GM18867 (cell line): Measurements from ENCODE around the gene JMJD8.

Experiments
- ATAC-seq: cut with Tn5 transposase; IDR thresholded peaks from one replicate; pipeline ENCODE4 v1.9.1; 2021; ENCODE audit warnings: mild to moderate bottlenecking, moderate library complexity; ENCODE audit not compliant: unreplicated experiment

JMJD8 gene

DNA sequence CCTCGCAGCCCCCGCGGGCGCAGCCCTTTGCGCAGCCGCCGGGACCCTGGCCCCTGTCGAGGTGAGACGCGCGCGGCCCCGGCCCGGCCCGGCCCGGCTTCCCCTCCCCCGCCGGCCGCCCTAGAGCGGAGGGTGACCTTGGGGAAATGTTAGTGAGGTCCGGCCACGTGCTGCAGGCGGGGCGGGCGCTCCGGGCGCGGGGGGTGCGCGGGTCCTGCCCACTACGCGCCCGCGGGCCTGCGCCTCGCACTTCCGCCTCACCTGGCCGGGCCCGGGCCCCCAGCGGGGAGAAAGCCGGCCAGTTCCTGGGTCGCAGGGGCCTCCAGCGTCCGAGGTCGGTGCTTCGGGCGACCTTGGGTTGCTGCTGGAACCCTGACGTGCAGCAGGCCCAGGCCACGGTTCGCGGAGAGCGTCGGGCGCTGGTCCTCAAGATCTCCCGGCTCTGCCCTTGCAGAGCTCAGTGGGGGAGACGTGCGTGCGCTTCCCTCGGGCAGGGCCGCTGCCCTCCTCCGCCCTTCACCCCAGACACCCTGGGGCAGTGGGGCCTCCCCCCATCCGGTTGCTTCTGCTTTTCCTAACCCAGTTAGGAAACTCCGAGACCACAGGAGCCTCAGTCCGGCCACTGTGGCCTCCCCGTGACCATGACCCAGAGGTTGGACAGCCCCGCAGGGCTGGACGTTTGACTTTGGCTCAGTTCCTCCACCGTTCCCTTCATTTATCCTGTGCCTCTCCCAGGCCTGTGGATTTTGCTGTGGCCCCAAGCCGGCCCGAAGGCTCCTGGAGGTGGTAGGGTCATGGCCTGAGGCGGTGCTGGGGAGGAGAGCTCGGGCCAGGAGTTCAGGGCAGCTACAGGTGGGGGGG lies 41.7 kb downstream of the JMJD8 start:
- ATAC-seq = peak; percentile 45

DNA sequence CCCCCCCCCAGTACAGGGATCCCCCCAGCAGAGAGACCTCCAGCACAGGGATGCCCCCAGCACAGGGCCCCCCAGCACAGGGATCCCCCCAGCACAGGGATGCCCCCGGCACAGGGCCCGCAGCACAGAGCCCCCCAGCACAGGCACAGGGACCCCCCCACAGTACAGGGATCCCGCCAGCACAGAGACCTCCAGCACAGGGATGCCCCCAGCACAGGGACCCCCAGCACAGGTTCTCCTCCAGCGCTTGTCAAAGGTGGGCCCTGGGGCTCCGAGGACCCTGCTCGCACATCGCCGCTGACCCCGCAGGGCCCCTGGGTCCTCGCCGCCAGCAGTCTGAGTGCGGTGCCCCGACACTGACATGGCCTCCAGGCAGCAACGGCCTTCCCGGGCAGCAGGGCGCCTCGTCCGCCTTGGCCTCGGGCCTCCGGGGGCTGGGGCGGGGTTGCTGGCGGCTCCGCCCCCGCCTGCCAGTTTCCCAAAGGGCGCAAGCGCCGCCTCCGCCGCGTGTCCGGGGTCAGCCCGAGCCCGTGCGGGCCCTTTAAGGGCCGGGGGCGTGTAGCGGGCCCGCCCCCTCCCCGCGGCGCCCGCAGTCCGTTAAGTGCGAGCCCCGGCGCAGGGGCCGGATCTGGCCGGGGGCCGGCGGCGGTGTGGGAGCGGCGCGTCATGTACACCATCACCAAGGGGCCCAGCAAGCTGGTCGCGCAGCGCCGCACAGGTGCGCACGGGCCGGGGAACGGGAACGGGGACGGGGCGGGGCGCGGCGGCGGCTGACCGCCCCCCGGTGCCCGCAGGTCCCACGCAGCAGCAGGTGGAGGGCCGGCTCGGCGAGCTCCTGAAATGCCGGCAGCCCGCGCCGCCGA lies 42.6 kb downstream of the JMJD8 start, which contains the start of gene MCRIP2:
MCRIP2 (plus strand) TSS at position 503 of the 863 bp plus-strand sequence; CDS start at position 667, 164 bp downstream.
- ATAC-seq = peak; percentile 45

DNA sequence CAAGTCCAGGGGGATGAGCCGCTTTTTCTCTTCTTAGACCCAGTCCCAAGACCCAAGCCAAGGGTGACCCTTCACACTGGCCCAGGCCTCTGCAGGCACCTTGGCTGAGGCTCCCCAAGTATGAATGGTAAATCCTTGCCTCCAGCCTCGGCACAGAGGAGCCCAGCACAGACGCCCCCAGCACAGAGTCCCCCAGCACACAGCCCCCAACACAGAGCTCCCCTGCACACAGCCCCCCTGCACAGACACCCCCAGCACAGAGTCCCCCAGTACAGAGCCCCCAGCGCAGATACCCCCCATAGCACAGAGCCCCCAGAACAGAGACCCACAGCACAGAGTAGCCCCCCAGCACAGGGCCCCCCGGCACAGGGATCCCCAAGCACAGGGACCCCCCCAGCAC lies 43.5 kb downstream of the JMJD8 start:
- ATAC-seq = no peak

DNA sequence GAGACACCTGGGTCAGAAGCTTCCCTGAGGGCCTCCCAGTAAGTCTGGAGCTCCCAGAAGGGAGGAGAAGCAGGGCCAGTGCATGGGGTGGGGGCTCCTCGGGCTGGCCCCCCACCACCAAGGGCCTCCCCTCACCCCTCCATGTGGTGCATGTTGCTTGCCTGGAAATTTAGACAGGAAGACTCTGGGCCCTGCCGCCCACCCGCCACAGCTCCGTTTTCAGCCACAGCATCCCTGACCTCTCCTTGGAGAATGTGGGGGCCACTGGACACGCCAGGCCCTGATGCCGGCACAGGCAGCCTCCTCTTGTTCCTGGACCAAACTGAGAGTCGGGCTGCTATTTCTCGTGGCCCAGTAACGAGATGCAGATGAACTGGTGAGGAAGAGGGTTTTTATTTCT lies 45.3 kb downstream of the JMJD8 start:
- ATAC-seq = no peak

GRCh38 chr16:638034-638543 lies 46.0 kb downstream of the JMJD8 start:
- ATAC-seq = no peak

GRCh38 chr16:637081-638018 lies 46.8 kb downstream of the JMJD8 start:
- ATAC-seq = no peak

- peak; percentile 72 for ATAC-seq
These were observed 47.7 kb downstream of the JMJD8 start, which contains the start of gene METTL26 for GRCh38 chr16:636206-637080. METTL26 (minus strand) TSS chr16:636305; CDS start chr16:636290, 15 bp downstream.

DNA sequence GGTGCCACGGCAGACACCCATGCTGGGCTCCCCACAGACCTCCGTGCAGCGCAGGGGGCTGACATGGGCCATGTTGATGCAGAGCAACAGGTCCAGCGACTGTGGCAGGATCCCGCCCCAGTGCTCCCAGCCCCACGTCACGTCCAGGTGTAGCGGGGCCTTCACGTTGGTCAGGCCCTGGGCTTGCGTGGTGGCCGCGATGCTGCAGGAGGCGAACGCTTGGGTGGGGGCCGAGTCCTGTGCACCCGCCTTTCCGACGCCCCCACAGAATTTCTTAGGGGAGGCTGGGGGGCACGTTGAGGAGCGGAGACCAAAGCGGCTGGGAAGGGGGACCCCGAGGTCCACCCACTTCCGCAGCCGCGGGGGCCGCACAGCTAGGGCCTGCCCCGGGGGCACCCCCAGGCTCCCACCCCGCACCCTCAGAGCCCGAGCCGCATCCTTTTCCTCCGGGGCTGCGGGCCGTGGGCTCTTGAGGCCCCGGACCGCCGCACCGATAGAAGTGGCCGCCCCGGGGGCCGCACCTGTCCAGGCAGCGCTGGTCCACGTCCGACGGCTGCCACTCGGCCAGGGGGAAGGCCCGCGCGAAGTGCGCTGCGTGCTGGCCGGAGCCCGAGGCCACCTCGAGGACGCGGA lies 48.4 kb downstream of the JMJD8 start:
- peak; percentile 12 for ATAC-seq

- ATAC-seq = no peak
These were observed 49.1 kb downstream of the JMJD8 start for GRCh38 chr16:634996-635395.

GRCh38 chr16:634051-634670 lies 50.0 kb downstream of the JMJD8 start:
- no peak for ATAC-seq

DNA sequence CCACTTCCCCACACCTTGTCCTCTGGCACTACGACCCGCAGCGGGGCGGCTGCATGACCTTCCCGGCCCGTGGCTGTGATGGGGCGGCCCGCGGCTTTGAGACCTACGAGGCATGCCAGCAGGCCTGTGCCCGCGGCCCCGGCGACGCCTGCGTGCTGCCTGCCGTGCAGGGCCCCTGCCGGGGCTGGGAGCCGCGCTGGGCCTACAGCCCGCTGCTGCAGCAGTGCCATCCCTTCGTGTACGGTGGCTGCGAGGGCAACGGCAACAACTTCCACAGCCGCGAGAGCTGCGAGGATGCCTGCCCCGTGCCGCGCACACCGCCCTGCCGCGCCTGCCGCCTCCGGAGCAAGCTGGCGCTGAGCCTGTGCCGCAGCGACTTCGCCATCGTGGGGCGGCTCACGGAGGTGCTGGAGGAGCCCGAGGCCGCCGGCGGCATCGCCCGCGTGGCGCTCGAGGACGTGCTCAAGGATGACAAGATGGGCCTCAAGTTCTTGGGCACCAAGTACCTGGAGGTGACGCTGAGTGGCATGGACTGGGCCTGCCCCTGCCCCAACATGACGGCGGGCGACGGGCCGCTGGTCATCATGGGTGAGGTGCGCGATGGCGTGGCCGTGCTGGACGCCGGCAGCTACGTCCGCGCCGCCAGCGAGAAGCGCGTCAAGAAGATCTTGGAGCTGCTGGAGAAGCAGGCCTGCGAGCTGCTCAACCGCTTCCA lies 50.6 kb downstream of the JMJD8 start:
- no peak for ATAC-seq

DNA sequence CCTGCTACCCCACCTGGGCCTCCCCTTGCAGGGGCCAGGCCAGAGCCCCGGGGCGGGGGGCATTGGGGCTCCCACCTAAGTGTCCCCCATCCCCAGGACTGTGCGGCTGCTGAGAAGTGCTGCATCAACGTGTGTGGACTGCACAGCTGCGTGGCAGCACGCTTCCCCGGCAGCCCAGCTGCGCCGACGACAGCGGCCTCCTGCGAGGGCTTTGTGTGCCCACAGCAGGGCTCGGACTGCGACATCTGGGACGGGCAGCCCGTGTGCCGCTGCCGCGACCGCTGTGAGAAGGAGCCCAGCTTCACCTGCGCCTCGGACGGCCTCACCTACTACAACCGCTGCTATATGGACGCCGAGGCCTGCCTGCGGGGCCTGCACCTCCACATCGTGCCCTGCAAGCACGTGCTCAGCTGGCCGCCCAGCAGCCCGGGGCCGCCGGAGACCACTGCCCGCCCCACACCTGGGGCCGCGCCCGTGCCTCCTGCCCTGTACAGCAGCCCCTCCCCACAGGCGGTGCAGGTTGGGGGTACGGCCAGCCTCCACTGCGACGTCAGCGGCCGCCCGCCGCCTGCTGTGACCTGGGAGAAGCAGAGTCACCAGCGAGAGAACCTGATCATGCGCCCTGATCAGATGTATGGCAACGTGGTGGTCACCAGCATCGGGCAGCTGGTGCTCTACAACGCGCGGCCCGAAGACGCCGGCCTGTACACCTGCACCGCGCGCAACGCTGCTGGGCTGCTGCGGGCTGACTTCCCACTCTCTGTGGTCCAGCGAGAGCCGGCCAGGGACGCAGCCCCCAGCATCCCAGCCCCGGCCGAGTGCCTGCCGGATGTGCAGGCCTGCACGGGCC lies 51.4 kb downstream of the JMJD8 start:
- ATAC-seq = no peak

GRCh38 chr16:631808-632358 lies 52.3 kb downstream of the JMJD8 start:
- ATAC-seq = no peak
